GM18511 (cell line): ENCODE measurements around the gene CHKB.
"Not testable (repeated sequence)": the region's sequence is repeated elsewhere in the genome, so short reads cannot be mapped to it uniquely, and the experiment has no call there.

Source experiments
- ATAC-seq: cut with Tn5 transposase; IDR thresholded peaks from one replicate; pipeline ENCODE4 v1.9.1; 2021; ENCODE audit warnings: mild to moderate bottlenecking, moderate library complexity; ENCODE audit not compliant: unreplicated experiment

The CHKB gene

GRCh38 chr22:50551160-50551752 lies 31.4 kb downstream of the CHKB start:
- ATAC-seq, result no peak

- no peak for ATAC-seq
These were observed 32.3 kb downstream of the CHKB start for GRCh38 chr22:50550395-50550794.

GRCh38 chr22:50548921-50549790 lies 33.5 kb downstream of the CHKB start:
- no peak for ATAC-seq

- no peak for ATAC-seq
These were observed 34.4 kb downstream of the CHKB start for GRCh38 chr22:50548040-50548920.

GRCh38 chr22:50547263-50547985 lies 35.2 kb downstream of the CHKB start:
- ATAC-seq, result no peak

- ATAC-seq, result no peak
These were observed 36.1 kb downstream of the CHKB start for GRCh38 chr22:50546326-50547262.

GRCh38 chr22:50545522-50546325 lies 36.9 kb downstream of the CHKB start, which contains the start of gene KLHDC7B:
TSS of gene KLHDC7B (plus strand) at chr22:50545899. CDS start at chr22:50546244, 345 bp downstream.
- ATAC-seq, result no peak

- no peak for ATAC-seq
These were observed 37.8 kb downstream of the CHKB start for GRCh38 chr22:50544746-50545253.

GRCh38 chr22:50544078-50544745 lies 38.4 kb downstream of the CHKB start:
- ATAC-seq, result no peak

- no peak for ATAC-seq
These were observed 40.2 kb downstream of the CHKB start for GRCh38 chr22:50542416-50542927.

GRCh38 chr22:50541667-50542026 lies 41.0 kb downstream of the CHKB start:
- not testable (repeated sequence) for ATAC-seq

GRCh38 chr22:50540381-50540780 lies 42.3 kb downstream of the CHKB start:
- no peak for ATAC-seq

GRCh38 chr22:50537765-50538164 lies 44.9 kb downstream of the CHKB start:
- no peak for ATAC-seq

- no peak for ATAC-seq
These were observed 46.4 kb downstream of the CHKB start for GRCh38 chr22:50536226-50536625.

- no peak for ATAC-seq
These were observed 47.5 kb downstream of the CHKB start for GRCh38 chr22:50535113-50535512.

- ATAC-seq, result not testable (repeated sequence)
These were observed 48.6 kb downstream of the CHKB start for GRCh38 chr22:50533856-50534711.
